ENCODE measurements around the gene EMC9. TPM values are rescaled to one million over a fixed set of nuclear protein-coding genes. Genes with fewer than 3 reads are reported as not detected.
A peak's percentile ranks its signal among the peaks of the same experiment; 100 is the strongest.

EMC9 gene
- total and polyA plus RNA-seq, 7 experiments from 2014 or later = 9.0 to 25.5 (median 13.4) TPM

- peaks cover 22 to 43% (median 38%) of the 10 kb centered on the region in 7 donors for H3K4me1 Mint-ChIP-seq
- intact Hi-C loops (cut with micrococcal nuclease) = loop anchor here (1.0 to 10.0 kb wide), 24 partner anchors 20 to 1019 kb away; partner anchors contain the start of genes ACIN1 (in 2 of the 2), C14orf119 (in 2 of the 2), CHMP4A (in 2 of the 2) and EMC9 (in 2 of the 2)
- ChIA-PET POLR2A (interaction anchor here (0.6 to 15.5 kb wide), 39 partner anchors 10 to 813 kb away, joined by 3 to 298 read pairs (median 5); partner anchors contain the start of genes CARMIL3, CBLN3, CHMP4A and EMC9), CTCF (interaction anchor here (0.5 to 3.8 kb wide), 13 partner anchors 9 to 128 kb away, joined by 3 to 19 read pairs (median 4); partner anchors contain the start of genes EMC9, IRF9, PSME2 and RNF31)
- peak overlapping the region; percentile 96 to 100 (median 99) for H3K27ac Mint-ChIP-seq
- ATAC-seq (peak; percentile 26), DNase-seq (peak in 5 of 9 donors; percentile 62 to 89 (median 83))
- peaks cover 5 to 32% (median 20%) of the 10 kb centered on the region in 5 donors for H3K36me3 Mint-ChIP-seq
- peaks cover 0 to 6% (median 0%) of the 10 kb centered on the region in 11 donors for H3K9me3 Mint-ChIP-seq
- Histone ChIP-seq H3K27me3 (ENCODE audit: control insufficient read depth in 2 of 2, insufficient read depth in 2 of 2, low read length in 2 of 2) (no peaks in the 10 kb centered on the region), H3K9me3 (ENCODE audit: control insufficient read depth in 2 of 3, low read length in 3 of 3) (no peaks in the 10 kb centered on the region), H3K4me1 (ENCODE audit: control insufficient read depth in 2 of 2, insufficient read depth in 2 of 2, low read length in 2 of 2) (peaks cover 22 to 23% of the 10 kb centered on the region in 2 donors), H3K27ac (ENCODE audit: low read depth, low read length) (peak overlapping the region; percentile 93), H3K4me3 (ENCODE audit: low read length) (peak overlapping the region; percentile 99), H3K36me3 (ENCODE audit: control insufficient read depth in 2 of 3, insufficient read depth in 3 of 3, low read length in 3 of 3) (peaks cover 0 to 30% (median 23%) of the 10 kb centered on the region in 3 experiments)
- H3K4me3 Mint-ChIP-seq = peak overlapping the region; percentile 93 to 100 (median 96)
- peaks cover 0 to 3% (median 0%) of the 10 kb centered on the region in 5 donors for H3K27me3 Mint-ChIP-seq
Observed at GRCh38 chr14:24113801-24114531, 27.4 kb downstream of the EMC9 start.

- H3K9me3 Mint-ChIP-seq = peaks cover 0 to 6% (median 0%) of the 10 kb centered on the region in 11 donors
- peaks cover 25 to 44% (median 39%) of the 10 kb centered on the region in 7 donors for H3K4me1 Mint-ChIP-seq
- peaks cover 0 to 3% (median 0%) of the 10 kb centered on the region in 5 donors for H3K27me3 Mint-ChIP-seq
- Histone ChIP-seq H3K36me3 (ENCODE audit: control insufficient read depth in 2 of 3, insufficient read depth in 3 of 3, low read length in 3 of 3) (peaks cover 0 to 25% (median 17%) of the 10 kb centered on the region in 3 experiments), H3K4me3 (ENCODE audit: low read length) (peak overlapping the region; percentile 99), H3K27ac (ENCODE audit: low read depth, low read length) (peak overlapping the region; percentile 93), H3K4me1 (ENCODE audit: control insufficient read depth in 2 of 2, insufficient read depth in 2 of 2, low read length in 2 of 2) (peaks cover 27 to 28% of the 10 kb centered on the region in 2 donors), H3K27me3 (ENCODE audit: control insufficient read depth in 2 of 2, insufficient read depth in 2 of 2, low read length in 2 of 2) (no peaks in the 10 kb centered on the region), H3K9me3 (ENCODE audit: control insufficient read depth in 2 of 3, low read length in 3 of 3) (no peaks in the 10 kb centered on the region)
- POLR2A ChIA-PET = interaction anchor here (0.8 to 15.5 kb wide), 20 partner anchors 10 to 812 kb away, joined by 3 to 298 read pairs (median 12); partner anchors contain the start of genes CARMIL3, CHMP4A, EMC9 and FITM1
- peak overlapping the region; percentile 96 to 100 (median 99) for H3K27ac Mint-ChIP-seq
- peaks cover under 1 to 26% (median 15%) of the 10 kb centered on the region in 5 donors for H3K36me3 Mint-ChIP-seq
- intact Hi-C loops (cut with micrococcal nuclease) = loop anchor here (1.0 to 10.0 kb wide), 5 partner anchors 99 to 1019 kb away; partner anchors contain the start of genes ACIN1 (in 2 of the 2), C14orf119 (in 2 of the 2), BCL2L2 (in 1 of the 2) and PPP1R3E (in 1 of the 2)
- ATAC-seq (no peak), DNase-seq (peak in 1 of 9 donors; percentile 19)
- H3K4me3 Mint-ChIP-seq = peak overlapping the region; percentile 93 to 100 (median 96)
- CTCF ChIA-PET = interaction anchor here (0.7 to 3.8 kb wide), 6 partner anchors 9 to 56 kb away, joined by 3 to 19 read pairs (median 10); partner anchors contain the start of genes EMC9, IRF9, PSME2 and RNF31
Observed at GRCh38 chr14:24113379-24113800, 28.0 kb downstream of the EMC9 start.

GRCh38 chr14:24110523-24110922 lies 30.9 kb downstream of the EMC9 start:
- H3K27me3 ChIP-seq (ENCODE audit: control insufficient read depth in 2 of 2, insufficient read depth in 2 of 2, low read length in 2 of 2) = no peaks in the 10 kb centered on the region
- DNase-seq = no peak
- no peak overlapping the region for H3K4me3 ChIP-seq (ENCODE audit: low read length)
- peaks cover 0 to 3% (median 0%) of the 10 kb centered on the region in 5 donors for H3K27me3 Mint-ChIP-seq
- peaks cover 0 to 10% (median 4%) of the 10 kb centered on the region in 5 donors for H3K36me3 Mint-ChIP-seq
- H3K4me1 ChIP-seq (ENCODE audit: control insufficient read depth in 2 of 2, insufficient read depth in 2 of 2, low read length in 2 of 2) = peaks cover 11 to 15% of the 10 kb centered on the region in 2 donors
- ChIA-PET POLR2A (interaction anchor here (0.6 to 6.7 kb wide), 12 partner anchors 14 to 335 kb away, joined by 3 to 58 read pairs (median 5); partner anchors contain the start of genes CHMP4A, CIDEB, EMC9 and IRF9), CTCF (interaction anchor here (0.5 to 11.7 kb wide), 8 partner anchors 17 to 102 kb away, joined by 3 to 246 read pairs (median 9); partner anchors contain the start of genes CARMIL3, IRF9, PCK2 and PSME1)
- H3K36me3 ChIP-seq (ENCODE audit: control insufficient read depth in 2 of 3, insufficient read depth in 3 of 3, low read length in 3 of 3) = peaks cover 0 to 7% (median 0%) of the 10 kb centered on the region in 3 experiments
- peaks cover 0 to 6% (median 0%) of the 10 kb centered on the region in 11 donors for H3K9me3 Mint-ChIP-seq
- intact Hi-C loops (cut with micrococcal nuclease) = loop anchor here (10.0 kb wide), 4 partner anchors 556 to 1016 kb away; partner anchors contain the start of genes ACIN1 (in 2 of the 2), C14orf119 (in 2 of the 2), BCL2L2 (in 1 of the 2) and PPP1R3E (in 1 of the 2)
- H3K27ac Mint-ChIP-seq = peak overlapping the region in 6 of 9 donors; percentile 7 to 83 (median 54)
- H3K4me3 Mint-ChIP-seq = no peak overlapping the region
- no peak overlapping the region for H3K27ac ChIP-seq (ENCODE audit: low read depth, low read length)
- ATAC-seq = no peak
- peaks cover 14 to 35% (median 17%) of the 10 kb centered on the region in 7 donors for H3K4me1 Mint-ChIP-seq
- H3K9me3 ChIP-seq (ENCODE audit: control insufficient read depth in 2 of 3, low read length in 3 of 3) = no peaks in the 10 kb centered on the region

- intact Hi-C loops (cut with micrococcal nuclease) = loop anchor here (10.0 kb wide), 4 partner anchors 555 to 1015 kb away; partner anchors contain the start of genes ACIN1 (in 2 of the 2), C14orf119 (in 2 of the 2), BCL2L2 (in 1 of the 2) and PPP1R3E (in 1 of the 2)
- DNase-seq = no peak
- ChIA-PET CTCF (interaction anchor here (0.5 to 11.7 kb wide), 15 partner anchors 9 to 517 kb away, joined by 3 to 246 read pairs (median 4); partner anchors contain the start of genes CARMIL3, IRF9, MDP1 and PCK2), POLR2A (interaction anchor here (0.6 to 6.7 kb wide), 15 partner anchors 8 to 1509 kb away, joined by 3 to 58 read pairs (median 4); partner anchors contain the start of genes CIDEB, EMC9, IRF9 and MDP1)
- Histone ChIP-seq H3K4me3 (ENCODE audit: low read length) (no peak overlapping the region), H3K4me1 (ENCODE audit: control insufficient read depth in 2 of 2, insufficient read depth in 2 of 2, low read length in 2 of 2) (peaks cover 11 to 14% of the 10 kb centered on the region in 2 donors), H3K27me3 (ENCODE audit: control insufficient read depth in 2 of 2, insufficient read depth in 2 of 2, low read length in 2 of 2) (no peaks in the 10 kb centered on the region), H3K9me3 (ENCODE audit: control insufficient read depth in 2 of 3, low read length in 3 of 3) (no peaks in the 10 kb centered on the region), H3K27ac (ENCODE audit: low read depth, low read length) (no peak overlapping the region), H3K36me3 (ENCODE audit: control insufficient read depth in 2 of 3, insufficient read depth in 3 of 3, low read length in 3 of 3) (peaks cover 0 to 7% (median 0%) of the 10 kb centered on the region in 3 experiments)
- peaks cover 0 to 9% (median 2%) of the 10 kb centered on the region in 5 donors for H3K36me3 Mint-ChIP-seq
- H3K27ac Mint-ChIP-seq = peak overlapping the region in 2 of 9 donors; percentile 92
- H3K9me3 Mint-ChIP-seq = peaks cover 0 to 6% (median 0%) of the 10 kb centered on the region in 11 donors
- ATAC-seq = no peak
- peaks cover 9 to 31% (median 13%) of the 10 kb centered on the region in 7 donors for H3K4me1 Mint-ChIP-seq
- H3K27me3 Mint-ChIP-seq = peaks cover 0 to 3% (median 0%) of the 10 kb centered on the region in 5 donors
- no peak overlapping the region for H3K4me3 Mint-ChIP-seq
Observed at GRCh38 chr14:24110060-24110459, 31.3 kb downstream of the EMC9 start.

GRCh38 chr14:24108336-24108874 lies 33.0 kb downstream of the EMC9 start:
- no peaks in the 10 kb centered on the region for H3K27me3 Mint-ChIP-seq
- intact Hi-C loops (cut with micrococcal nuclease) = loop anchor here (1.0 to 2.0 kb wide), 6 partner anchors 14 to 188 kb away; partner anchors contain the start of gene PCK2 (in 1 of the 2)
- Histone ChIP-seq H3K4me3 (ENCODE audit: low read length) (no peak overlapping the region), H3K36me3 (ENCODE audit: control insufficient read depth in 2 of 3, insufficient read depth in 3 of 3, low read length in 3 of 3) (peaks cover 0 to 4% (median 0%) of the 10 kb centered on the region in 3 experiments), H3K9me3 (ENCODE audit: control insufficient read depth in 2 of 3, low read length in 3 of 3) (no peaks in the 10 kb centered on the region), H3K27ac (ENCODE audit: low read depth, low read length) (peak overlapping the region; percentile 66), H3K4me1 (ENCODE audit: control insufficient read depth in 2 of 2, insufficient read depth in 2 of 2, low read length in 2 of 2) (peaks cover 11 to 12% of the 10 kb centered on the region in 2 donors), H3K27me3 (ENCODE audit: control insufficient read depth in 2 of 2, insufficient read depth in 2 of 2, low read length in 2 of 2) (no peaks in the 10 kb centered on the region)
- peak overlapping the region; percentile 3 to 68 (median 46) for H3K4me3 Mint-ChIP-seq
- H3K4me1 Mint-ChIP-seq = peaks cover 9 to 28% (median 13%) of the 10 kb centered on the region in 7 donors
- ChIA-PET POLR2A (interaction anchor here (0.6 to 6.7 kb wide), 17 partner anchors 13 to 1529 kb away, joined by 3 to 85 read pairs (median 6); partner anchors contain the start of genes CARMIL3, CHMP4A, EMC9 and IRF9), CTCF (interaction anchor here (0.7 to 11.7 kb wide), 26 partner anchors 8 to 610 kb away, joined by 3 to 246 read pairs (median 4); partner anchors contain the start of genes CARMIL3, EMC9, IRF9 and MDP1)
- H3K27ac Mint-ChIP-seq = peak overlapping the region; percentile 90 to 97 (median 94)
- ATAC-seq (peak; percentile 21), DNase-seq (no peak)
- H3K36me3 Mint-ChIP-seq = peaks cover 3 to 23% (median 13%) of the 10 kb centered on the region in 5 donors
- peaks cover 0 to 2% (median 0%) of the 10 kb centered on the region in 11 donors for H3K9me3 Mint-ChIP-seq
